Measurements from ENCODE around the gene PITX2. TPM values are rescaled to one million over a fixed set of nuclear protein-coding genes. Genes with fewer than 3 reads are reported as not detected.

The PITX2 gene
- total and polyA plus RNA-seq, 10 donors, result 0.12 TPM; not detected in 9

DNA sequence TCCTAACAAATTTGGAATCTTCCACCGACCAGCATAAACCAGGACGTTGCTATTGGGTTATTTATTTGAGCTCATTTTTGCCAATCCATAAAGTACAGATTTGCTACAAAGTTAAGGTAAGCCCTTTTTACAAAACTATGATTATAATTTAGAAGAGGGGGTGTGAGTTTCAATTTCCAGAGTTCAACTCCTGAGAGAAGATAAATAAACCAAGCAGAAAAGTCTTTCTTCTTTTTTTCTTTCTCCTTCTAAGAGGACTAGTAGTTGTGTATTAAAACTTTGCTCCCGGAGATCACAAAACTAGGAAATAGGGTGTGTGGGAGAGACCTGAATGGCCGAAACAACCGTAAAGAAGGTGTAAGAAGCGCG lies 2.6 kb downstream of the PITX2 start:
- intact Hi-C loops (cut with DNase I; ENCODE audit: low total_unique reads), result no loop called here
- TF ChIP-seq POLR2A (IDR thresholded peaks at IDR 0.05) (no peak), POLR2AphosphoS5 (IDR thresholded peaks at IDR 0.05) (no peak)
- TF ChIP-seq, protein P1, sequence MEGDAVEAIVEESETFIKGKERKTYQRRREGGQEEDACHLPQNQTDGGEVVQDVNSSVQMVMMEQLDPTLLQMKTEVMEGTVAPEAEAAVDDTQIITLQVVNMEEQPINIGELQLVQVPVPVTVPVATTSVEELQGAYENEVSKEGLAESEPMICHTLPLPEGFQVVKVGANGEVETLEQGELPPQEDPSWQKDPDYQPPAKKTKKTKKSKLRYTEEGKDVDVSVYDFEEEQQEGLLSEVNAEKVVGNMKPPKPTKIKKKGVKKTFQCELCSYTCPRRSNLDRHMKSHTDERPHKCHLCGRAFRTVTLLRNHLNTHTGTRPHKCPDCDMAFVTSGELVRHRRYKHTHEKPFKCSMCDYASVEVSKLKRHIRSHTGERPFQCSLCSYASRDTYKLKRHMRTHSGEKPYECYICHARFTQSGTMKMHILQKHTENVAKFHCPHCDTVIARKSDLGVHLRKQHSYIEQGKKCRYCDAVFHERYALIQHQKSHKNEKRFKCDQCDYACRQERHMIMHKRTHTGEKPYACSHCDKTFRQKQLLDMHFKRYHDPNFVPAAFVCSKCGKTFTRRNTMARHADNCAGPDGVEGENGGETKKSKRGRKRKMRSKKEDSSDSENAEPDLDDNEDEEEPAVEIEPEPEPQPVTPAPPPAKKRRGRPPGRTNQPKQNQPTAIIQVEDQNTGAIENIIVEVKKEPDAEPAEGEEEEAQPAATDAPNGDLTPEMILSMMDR (IDR thresholded peaks at IDR 0.05 in 8 of 11, conservative IDR thresholded peaks at IDR 0.05 in 3 of 11), result no peak
- Histone ChIP-seq H3K27me3 (replicated peaks in 1 of 7) (peaks cover 13 to 100% (median 100%) of the 10 kb centered on the region in 7 donors), H3K9me3 (peaks cover 0 to 10% (median 0%) of the 10 kb centered on the region in 8 donors), H3K4me1 (peaks cover 20 to 44% (median 27%) of the 10 kb centered on the region in 6 donors), H3K4me3 (no peak overlapping the region), H3K36me3 (no peaks in the 10 kb centered on the region), H3K27ac (no peak overlapping the region)
- DNase-seq, result no peak
- WGBS, 5 donors, result 17 to 29% (median 26%) methylated on average over 7 of the region's 7 CpGs

DNA sequence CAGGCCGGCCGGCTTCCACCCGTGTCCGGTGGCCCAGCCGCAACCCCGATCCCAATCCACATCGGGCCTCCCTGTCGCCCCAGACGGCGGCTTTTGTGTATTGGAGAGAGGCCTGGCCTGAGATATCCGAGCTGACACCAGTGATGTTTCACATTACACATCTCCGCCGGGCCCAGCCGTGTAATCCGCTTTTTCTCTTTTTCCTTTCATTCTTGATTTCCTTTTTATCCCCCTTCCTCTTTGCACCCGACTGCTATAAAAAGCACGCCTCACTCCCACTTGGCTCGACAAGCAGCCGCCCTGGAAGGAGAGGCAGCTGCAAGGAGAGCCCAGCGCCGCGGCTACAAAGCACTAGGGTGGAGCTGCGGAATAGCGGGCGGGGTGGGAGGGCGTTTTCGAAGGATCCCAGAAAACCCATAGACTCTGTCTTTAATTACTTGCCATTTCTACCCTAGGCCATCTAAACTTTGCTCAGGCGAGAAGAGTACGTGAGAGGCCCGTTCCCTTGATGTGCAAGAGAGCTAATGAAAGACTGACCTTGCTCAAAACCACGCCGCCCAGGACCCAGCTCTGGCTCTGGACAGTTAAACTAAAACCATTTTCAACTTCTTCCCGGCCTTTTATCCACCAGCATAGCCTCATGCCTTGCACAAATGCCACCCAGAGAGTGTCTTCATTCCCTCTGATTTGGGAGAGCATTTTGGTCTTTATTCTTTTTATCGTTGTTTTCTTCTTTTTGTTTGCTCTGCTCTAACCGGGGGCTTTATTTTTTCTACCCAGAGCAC lies 3.2 kb downstream of the PITX2 start:
- no peak for DNase-seq
- intact Hi-C loops (cut with DNase I; ENCODE audit: low total_unique reads), result no loop called here
- H3K4me1 ChIP-seq, result peaks cover 20 to 44% (median 27%) of the 10 kb centered on the region in 6 donors
- peaks cover 12 to 100% (median 100%) of the 10 kb centered on the region in 7 donors for H3K27me3 ChIP-seq (replicated peaks in 1 of 7)
- peaks cover 0 to 10% (median 0%) of the 10 kb centered on the region in 8 donors for H3K9me3 ChIP-seq
- H3K4me3 ChIP-seq, result peak overlapping the region in 1 of 8 donors; percentile 14
- no peaks in the 10 kb centered on the region for H3K36me3 ChIP-seq
- WGBS, 5 donors, result 8 to 20% (median 14%) methylated on average over 35 of the region's 35 CpGs
- H3K27ac ChIP-seq, result no peak overlapping the region
- TF ChIP-seq POLR2A (IDR thresholded peaks at IDR 0.05) (no peak), POLR2AphosphoS5 (IDR thresholded peaks at IDR 0.05) (no peak)
- TF ChIP-seq, protein P1 (IDR thresholded peaks at IDR 0.05 in 8 of 11, conservative IDR thresholded peaks at IDR 0.05 in 3 of 11), result no peak

DNA sequence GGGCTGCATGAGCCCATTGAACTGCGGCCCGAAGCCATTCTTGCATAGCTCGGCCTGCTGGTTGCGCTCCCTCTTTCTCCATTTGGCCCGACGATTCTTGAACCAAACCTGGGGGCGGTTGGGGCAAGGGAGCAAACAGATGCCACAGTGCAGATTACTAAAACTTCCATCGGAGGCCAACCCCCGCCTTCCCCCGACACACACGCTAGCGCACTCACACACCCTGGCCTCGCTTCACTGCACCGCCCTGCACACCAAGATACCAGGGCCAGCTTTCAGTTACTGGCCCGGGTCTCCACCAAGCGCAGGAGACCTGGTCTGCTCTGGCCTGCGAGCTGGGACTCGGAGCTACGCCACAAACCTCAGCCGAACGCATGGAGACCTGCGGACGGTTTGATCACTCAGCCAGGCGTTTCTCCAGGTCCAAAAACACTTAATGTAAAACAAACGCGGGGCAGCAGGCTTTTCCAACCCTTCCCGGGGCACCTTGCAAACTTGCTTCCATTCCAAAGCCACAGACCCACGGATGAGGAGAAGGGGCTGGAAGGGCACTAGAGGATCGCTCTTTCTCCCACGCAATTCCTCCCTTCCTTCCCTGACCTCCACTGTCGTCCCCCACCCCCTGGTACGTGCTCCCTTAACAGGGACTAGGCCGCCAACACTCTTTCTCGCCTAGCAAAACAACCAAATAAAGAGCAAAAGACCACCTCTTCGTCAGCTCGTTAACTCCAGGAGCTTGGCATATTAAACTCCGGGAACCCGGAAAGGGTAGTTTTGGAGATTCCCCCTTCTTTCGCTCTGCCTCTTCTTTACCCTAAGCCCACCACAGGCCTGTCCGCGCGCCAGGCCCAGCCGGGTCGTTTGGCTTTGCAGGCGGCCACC lies 4.1 kb downstream of the PITX2 start:
- Histone ChIP-seq H3K27ac (no peak overlapping the region), H3K4me3 (peak overlapping the region in 2 of 8 donors; percentile 5 to 14), H3K27me3 (replicated peaks in 1 of 7) (peaks cover 10 to 100% (median 100%) of the 10 kb centered on the region in 7 donors), H3K9me3 (peaks cover 0 to 10% (median 0%) of the 10 kb centered on the region in 8 donors), H3K4me1 (peaks cover 20 to 44% (median 27%) of the 10 kb centered on the region in 6 donors), H3K36me3 (no peaks in the 10 kb centered on the region)
- WGBS, 5 donors, result 21 to 30% (median 25%) methylated on average over 45 of the region's 45 CpGs
- intact Hi-C loops (cut with DNase I; ENCODE audit: low total_unique reads), result no loop called here
- no peak for TF ChIP-seq POLR2A (IDR thresholded peaks at IDR 0.05)
- TF ChIP-seq, protein P1 (IDR thresholded peaks at IDR 0.05 in 8 of 11, conservative IDR thresholded peaks at IDR 0.05 in 3 of 11), result no peak
- no peak for TF ChIP-seq POLR2AphosphoS5 (IDR thresholded peaks at IDR 0.05)
- DNase-seq, result no peak

Data from spleen (tissue), 11 donors.